Dermis blood vessel endothelial cell (primary cell): ENCODE results near the gene KLHL24. TPM values are rescaled to one million over a fixed set of nuclear protein-coding genes. Genes with fewer than 3 reads are reported as not detected.
"Not testable (repeated sequence)": the region's sequence is repeated elsewhere in the genome, so short reads cannot be mapped to it uniquely, and the experiment has no call there.

Source experiments
- DNase-seq: peaks from one replicate; pipeline ENCODE4 v3.0.0; 2010
- total RNA-seq: library from RNA; depleted of rRNA; stranded (reverse); fragments of >200 nt; gene quantifications from 2 replicates; pipeline ENCODE4 v1.2.3, GENCODE V29; 2014

The KLHL24 gene
- total RNA-seq: 102 and 139 TPM in 2 replicates

- DNase-seq: peak; percentile 96
These were observed at the start of gene KLHL24 for GRCh38 chr3:183635431-183636220. Gene KLHL24 (plus strand): TSS chr3:183635623. CDS start chr3:183650357, 14,734 bp downstream.

- no peak for DNase-seq
These were observed 48.9 kb upstream of the KLHL24 start for GRCh38 chr3:183586477-183586876.

GRCh38 chr3:183587336-183587735 lies 48.1 kb upstream of the KLHL24 start:
- peak; percentile 64 for DNase-seq

DNA sequence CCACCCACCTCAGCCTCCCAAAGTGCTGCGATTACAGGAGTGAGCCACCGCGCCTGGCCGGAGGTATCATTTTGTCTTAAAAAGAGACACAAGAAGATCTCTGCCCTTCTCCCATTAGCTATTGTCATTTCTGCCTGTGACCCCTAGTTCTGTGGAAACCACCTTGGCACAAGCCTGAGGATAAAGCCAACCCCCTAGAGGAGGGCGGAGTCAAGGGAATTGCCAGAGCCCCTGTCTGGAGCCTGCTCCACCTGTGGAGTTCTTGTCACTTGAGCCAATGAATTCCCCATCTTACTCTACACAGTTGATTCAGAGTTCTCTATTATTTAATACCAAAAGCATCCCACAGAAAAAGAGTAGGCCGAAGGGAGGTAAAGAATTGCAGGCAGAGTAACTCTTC lies 45.0 kb upstream of the KLHL24 start:
- no peak for DNase-seq

DNA sequence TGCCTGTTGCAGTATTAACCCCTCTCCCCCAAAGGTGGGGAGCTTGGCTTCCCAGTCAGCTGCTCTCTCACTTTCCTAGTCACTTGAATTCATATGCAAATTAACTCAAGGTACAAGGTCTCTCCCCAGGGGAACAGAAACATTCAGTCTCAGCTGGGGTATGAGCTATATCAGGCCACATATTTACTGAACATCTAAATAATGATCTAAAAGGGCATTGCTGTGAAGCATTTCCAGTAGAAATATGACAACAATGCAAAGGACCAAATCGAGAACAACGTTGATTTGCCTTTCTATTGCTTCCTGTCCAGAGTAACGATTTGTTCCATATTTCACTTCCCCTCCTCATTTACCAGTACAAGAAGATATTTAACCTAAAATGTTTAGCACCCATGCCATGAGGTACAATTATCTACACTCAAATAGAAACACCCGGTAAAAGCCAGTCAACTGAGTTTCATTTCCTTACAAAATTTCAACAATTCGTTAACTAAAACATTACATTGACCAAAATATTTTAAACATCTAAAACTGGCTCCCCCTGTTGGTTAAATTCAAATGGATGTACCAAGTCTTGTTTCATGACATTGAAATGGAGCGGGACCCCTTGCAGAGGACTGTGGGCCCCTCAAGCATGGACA lies 43.4 kb upstream of the KLHL24 start:
- peak; percentile 41 for DNase-seq

GRCh38 chr3:183592821-183593220 lies 42.6 kb upstream of the KLHL24 start:
- no peak for DNase-seq

- DNase-seq: no peak
These were observed 40.8 kb upstream of the KLHL24 start for GRCh38 chr3:183594636-183595035.

DNA sequence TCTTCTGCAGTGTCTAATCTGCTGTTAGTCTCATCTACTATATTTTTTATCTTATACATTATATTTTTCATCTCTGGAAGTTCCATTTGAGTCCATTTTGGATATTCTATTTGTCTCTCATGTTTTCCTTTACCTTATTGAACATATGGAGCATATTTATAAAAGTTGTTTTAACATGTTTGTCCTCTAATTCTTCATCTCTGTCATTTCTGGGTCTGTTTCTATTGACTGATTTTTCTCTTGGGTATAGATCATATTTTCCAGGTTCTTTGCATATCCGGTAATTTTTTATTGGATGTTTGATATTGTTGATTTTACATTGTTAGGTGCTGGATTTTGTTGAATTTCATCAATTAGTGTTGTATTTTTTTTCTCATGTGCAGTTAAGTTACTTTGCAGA lies 37.5 kb upstream of the KLHL24 start:
- DNase-seq: no peak

- DNase-seq: not testable (repeated sequence)
These were observed 24.1 kb upstream of the KLHL24 start for GRCh38 chr3:183611326-183611725.

- DNase-seq: no peak
These were observed 21.8 kb upstream of the KLHL24 start for GRCh38 chr3:183613366-183614285.

GRCh38 chr3:183618542-183618941 lies 16.9 kb upstream of the KLHL24 start:
- no peak for DNase-seq

- DNase-seq: no peak
These were observed 16.4 kb upstream of the KLHL24 start for GRCh38 chr3:183619010-183619409.

DNA sequence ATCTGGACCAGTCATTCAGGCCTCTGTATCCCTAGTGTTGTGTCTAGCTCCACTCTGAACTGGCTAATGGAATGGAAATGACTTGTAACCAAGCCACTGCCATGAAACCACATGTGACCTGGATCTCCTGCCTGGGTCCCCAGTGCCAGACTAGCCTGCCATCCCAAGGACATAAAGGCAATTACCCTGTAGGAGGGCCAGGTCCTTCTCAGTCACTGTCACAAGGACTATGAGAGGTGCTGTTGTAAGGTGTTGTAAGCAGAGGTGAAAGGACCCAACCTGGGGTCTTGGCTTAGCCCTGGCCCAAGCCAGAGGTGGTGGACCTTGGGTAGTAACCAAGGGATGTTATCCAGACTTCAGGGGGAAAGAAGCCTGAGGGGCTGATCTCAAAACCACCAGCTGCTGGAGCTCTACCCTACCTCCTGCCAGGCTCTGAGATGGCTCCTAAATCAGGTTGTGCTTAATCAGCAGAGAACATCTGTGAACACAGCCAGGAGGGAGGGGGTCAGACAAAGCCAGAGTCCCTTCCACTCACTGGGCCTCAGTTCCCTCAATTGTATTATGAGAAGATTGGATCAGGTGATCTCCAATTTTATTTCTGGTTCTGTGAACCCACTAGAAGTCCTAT lies 15.7 kb upstream of the KLHL24 start:
- no peak for DNase-seq

- DNase-seq: no peak
These were observed 15.2 kb upstream of the KLHL24 start for GRCh38 chr3:183620252-183620628.

DNA sequence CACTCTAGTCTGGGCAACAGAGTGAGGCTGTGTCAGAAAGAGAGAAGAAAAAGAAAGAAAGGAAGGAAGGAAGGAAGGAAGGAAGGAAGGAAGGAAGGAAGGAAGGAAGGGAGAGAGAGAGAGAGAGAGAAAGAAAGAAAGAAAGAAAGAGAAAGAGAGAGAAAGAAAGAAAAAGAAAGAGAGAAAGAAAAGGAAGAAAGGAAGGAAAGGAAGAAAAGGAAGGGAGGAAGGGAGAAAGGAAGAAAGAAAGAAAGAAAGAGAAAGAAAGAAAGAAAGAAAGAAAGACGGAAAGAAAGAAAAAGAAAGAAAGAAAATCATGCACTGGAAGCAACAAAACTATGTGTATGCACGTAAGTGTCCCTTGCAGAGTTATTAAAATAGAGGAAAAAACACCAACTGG lies 12.9 kb upstream of the KLHL24 start:
- DNase-seq: not testable (repeated sequence)

- no peak for DNase-seq
These were observed 8.4 kb upstream of the KLHL24 start for GRCh38 chr3:183626877-183627594.

DNA sequence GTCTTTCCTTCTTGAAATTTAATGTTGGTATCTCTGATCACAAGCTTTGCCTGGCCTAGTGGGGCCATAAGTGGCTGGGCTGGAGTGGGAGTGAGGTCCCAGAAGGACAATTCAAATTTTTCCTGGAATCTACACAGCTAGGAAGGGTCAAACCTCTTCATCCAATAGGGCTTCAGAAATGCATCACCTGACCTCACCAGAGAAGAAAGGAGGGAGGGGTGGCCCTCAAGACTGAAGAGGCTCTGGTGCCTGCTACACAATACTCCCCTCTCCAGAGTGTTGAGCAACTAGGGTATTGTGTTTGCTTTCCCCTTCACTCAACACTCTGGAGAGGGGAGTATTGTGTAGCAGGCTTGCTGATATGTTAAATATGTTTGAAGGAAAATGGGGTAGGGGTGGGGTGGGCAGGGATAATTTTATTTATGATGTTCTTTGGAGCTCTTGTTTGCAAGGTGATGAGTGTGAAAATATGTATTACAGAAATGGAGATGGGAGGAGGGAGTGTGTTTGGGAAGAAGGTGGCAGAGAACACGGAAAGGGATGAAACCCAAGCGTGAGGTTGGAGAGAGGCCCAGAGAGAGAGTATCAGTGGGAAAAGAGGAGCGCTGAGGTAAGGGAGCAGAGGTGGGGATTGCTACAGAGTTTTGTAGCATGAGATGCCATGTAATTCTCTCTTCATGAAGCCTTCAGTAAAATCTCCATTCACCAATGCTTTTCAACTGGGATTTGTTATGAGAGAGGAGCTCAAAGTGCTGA lies 5.7 kb upstream of the KLHL24 start:
- DNase-seq: no peak

- no peak for DNase-seq
These were observed 3.7 kb upstream of the KLHL24 start for GRCh38 chr3:183631715-183632114.

DNA sequence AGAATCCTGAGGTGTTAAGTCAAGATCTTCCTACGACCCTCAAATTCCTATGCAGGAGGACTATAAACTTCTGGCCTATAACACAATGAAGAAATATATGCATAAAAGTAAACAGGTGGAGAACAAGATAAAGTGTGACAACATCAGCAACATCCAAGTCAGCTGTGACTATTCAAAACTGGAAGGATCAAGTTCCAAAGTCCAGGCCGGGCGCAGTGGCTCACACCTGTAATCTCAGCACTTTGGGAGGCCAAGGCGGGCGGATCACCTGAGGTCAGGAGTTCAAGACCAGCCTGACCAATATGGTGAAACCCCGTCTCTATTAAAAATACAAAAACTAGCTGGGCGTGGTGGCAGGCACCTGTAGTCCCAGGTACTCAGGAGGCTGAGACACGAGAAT lies 2.7 kb upstream of the KLHL24 start:
- DNase-seq: not testable (repeated sequence)

- DNase-seq: no peak
These were observed 716 bp upstream of the KLHL24 start for GRCh38 chr3:183634707-183635106.

DNA sequence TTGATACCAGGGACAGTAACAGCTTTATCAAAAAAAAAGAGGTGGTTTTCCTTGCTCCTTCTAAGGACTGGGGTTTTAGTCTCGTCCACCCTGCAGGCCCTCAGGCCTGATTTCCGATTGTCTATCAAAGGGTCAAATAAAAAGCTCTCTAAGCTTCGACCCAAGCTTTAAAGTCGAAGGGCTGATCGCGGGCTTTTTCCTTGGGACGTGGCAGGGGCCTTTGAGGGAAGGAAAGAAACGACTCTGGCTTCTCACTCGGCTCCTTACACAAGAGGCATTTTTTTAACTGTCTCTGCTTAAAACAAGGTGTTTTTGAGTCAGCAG lies 354 bp upstream of the KLHL24 start:
- DNase-seq: no peak
